ENCODE measurements around the gene DUSP1. TPM values are rescaled to one million over a fixed set of nuclear protein-coding genes. Genes with fewer than 3 reads are reported as not detected.

The DUSP1 gene
- total RNA-seq, 6 donors from 2014 or later = 568 to 1,492 (median 904) TPM

GRCh38 chr5:172795318-172795977 is 24.5 kb upstream of the DUSP1 start:
- H3K4me3 ChIP-seq = no peak overlapping the region
- TF ChIP-seq POLR2AphosphoS5 (IDR thresholded peaks at IDR 0.05) (peak; percentile 76 to 92), EP300 (IDR thresholded peaks at IDR 0.05) (peak in 2 of 4 donors; percentile 64 to 80), CTCF (IDR thresholded peaks at IDR 0.05) (peak in 1 of 6 experiments; percentile 33), POLR2A (IDR thresholded peaks at IDR 0.05) (no peak)
- H3K27me3 ChIP-seq = no peaks in the 10 kb centered on the region
- H3K27ac ChIP-seq = peak overlapping the region; percentile 3 to 92 (median 77)
- WGBS, 2 donors = 52 to 68% methylated on average over 13 of the region's 13 CpGs
- no peaks in the 10 kb centered on the region for H3K9me3 ChIP-seq
- H3K36me3 ChIP-seq = no peaks in the 10 kb centered on the region
- peak; percentile 79 to 87 for ATAC-seq (ENCODE audit: low FRiP score in 2 of 2)
- H3K4me1 ChIP-seq = peaks cover 35 to 63% (median 58%) of the 10 kb centered on the region in 4 donors
- peak; percentile 63 to 87 for DNase-seq

- ATAC-seq (ENCODE audit: low FRiP score in 2 of 2) (no peak), DNase-seq (peak in 1 of 2 donors; percentile 64)
- no peaks in the 10 kb centered on the region for H3K9me3 ChIP-seq
- peaks cover 35 to 63% (median 57%) of the 10 kb centered on the region in 4 donors for H3K4me1 ChIP-seq
- no peaks in the 10 kb centered on the region for H3K27me3 ChIP-seq
- TF ChIP-seq POLR2A (IDR thresholded peaks at IDR 0.05) (no peak), POLR2AphosphoS5 (IDR thresholded peaks at IDR 0.05) (no peak), CTCF (IDR thresholded peaks at IDR 0.05) (no peak), EP300 (IDR thresholded peaks at IDR 0.05) (no peak)
- no peak overlapping the region for H3K4me3 ChIP-seq
- H3K27ac ChIP-seq = peak overlapping the region; percentile 72 to 92 (median 80)
- 74 to 78% methylated on average over 17 of the region's 17 CpGs for WGBS, 2 donors
- no peaks in the 10 kb centered on the region for H3K36me3 ChIP-seq
Measured at GRCh38 chr5:172793577-172794488, 22.8 kb upstream of the DUSP1 start.

GRCh38 chr5:172792701-172793570 is 21.9 kb upstream of the DUSP1 start:
- H3K27ac ChIP-seq = peak overlapping the region in 3 of 4 donors; percentile 79 to 92 (median 82)
- no peaks in the 10 kb centered on the region for H3K36me3 ChIP-seq
- H3K4me3 ChIP-seq = no peak overlapping the region
- peaks cover 36 to 64% (median 58%) of the 10 kb centered on the region in 4 donors for H3K4me1 ChIP-seq
- H3K27me3 ChIP-seq = no peaks in the 10 kb centered on the region
- H3K9me3 ChIP-seq = no peaks in the 10 kb centered on the region
- DNase-seq = no peak
- no peak for ATAC-seq (ENCODE audit: low FRiP score in 2 of 2)
- 70 to 83% methylated on average over 9 to 13 of the region's 13 CpGs for WGBS, 2 donors
- TF ChIP-seq CTCF (IDR thresholded peaks at IDR 0.05) = no peak
- no peak for TF ChIP-seq POLR2A (IDR thresholded peaks at IDR 0.05)

- Histone ChIP-seq H3K27ac (peak overlapping the region in 3 of 4 donors; percentile 42 to 92 (median 55)), H3K9me3 (no peaks in the 10 kb centered on the region), H3K4me3 (no peak overlapping the region), H3K4me1 (peaks cover 33 to 60% (median 54%) of the 10 kb centered on the region in 4 donors), H3K36me3 (no peaks in the 10 kb centered on the region), H3K27me3 (no peaks in the 10 kb centered on the region)
- no peak for ATAC-seq (ENCODE audit: low FRiP score in 2 of 2)
- 92 to 98% methylated on average over 8 to 10 of the region's 10 CpGs for WGBS, 2 donors
- no peak for DNase-seq
- no peak for TF ChIP-seq CTCF (IDR thresholded peaks at IDR 0.05)
- TF ChIP-seq POLR2AphosphoS5 (IDR thresholded peaks at IDR 0.05) = no peak
- no peak for TF ChIP-seq EP300 (IDR thresholded peaks at IDR 0.05)
- TF ChIP-seq POLR2A (IDR thresholded peaks at IDR 0.05) = no peak
Measured at GRCh38 chr5:172791726-172792445, 20.9 kb upstream of the DUSP1 start.

All from upper lobe of left lung (tissue), 6 donors.